ENCODE data around the gene PLEKHM1.
"Not testable (repeated sequence)": the region's sequence is repeated elsewhere in the genome, so short reads cannot be mapped to it uniquely, and the experiment has no call there.

PLEKHM1 gene

GRCh38 chr17:45490615-45491433 lies at the start of gene PLEKHM1:
PLEKHM1 (minus strand) TSS chr17:45490721; CDS start chr17:45482484, 8,237 bp downstream.
- peak; percentile 59 for DNase-seq (ENCODE audit: low spot score)

GRCh38 chr17:45538168-45538567 lies 47.6 kb upstream of the PLEKHM1 start:
- not testable (repeated sequence) for DNase-seq (ENCODE audit: low spot score)

- DNase-seq (ENCODE audit: low spot score) = not testable (repeated sequence)
Measured at GRCh38 chr17:45506072-45506471, 15.6 kb upstream of the PLEKHM1 start.

DNA sequence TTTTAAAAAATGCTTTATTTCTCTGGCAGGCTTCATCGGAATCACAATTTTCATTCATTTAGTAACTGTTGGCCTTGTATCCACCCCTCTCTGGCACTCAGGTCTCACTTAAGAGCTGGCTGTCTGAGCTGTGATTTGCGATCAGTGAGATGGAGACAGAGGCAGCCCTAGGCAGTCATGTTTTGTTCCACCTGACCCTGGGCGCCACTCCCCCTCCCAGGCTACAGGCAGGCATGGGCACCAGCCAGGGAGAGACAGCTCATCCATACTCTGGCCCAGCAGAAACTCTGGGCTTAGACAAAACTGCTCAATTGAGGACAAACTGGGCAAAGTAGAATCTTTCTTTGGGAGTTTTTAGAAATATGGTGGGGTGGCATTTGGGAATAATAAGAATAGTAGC lies 14.7 kb upstream of the PLEKHM1 start:
- not testable (repeated sequence) for DNase-seq (ENCODE audit: low spot score)

GRCh38 chr17:45501092-45501707 lies 10.7 kb upstream of the PLEKHM1 start:
- DNase-seq (ENCODE audit: low spot score) = not testable (repeated sequence)

- DNase-seq (ENCODE audit: low spot score) = not testable (repeated sequence)
Measured at GRCh38 chr17:45500478-45500877, 10.0 kb upstream of the PLEKHM1 start.

GRCh38 chr17:45499208-45499607 lies 8.7 kb upstream of the PLEKHM1 start:
- not testable (repeated sequence) for DNase-seq (ENCODE audit: low spot score)

DNA sequence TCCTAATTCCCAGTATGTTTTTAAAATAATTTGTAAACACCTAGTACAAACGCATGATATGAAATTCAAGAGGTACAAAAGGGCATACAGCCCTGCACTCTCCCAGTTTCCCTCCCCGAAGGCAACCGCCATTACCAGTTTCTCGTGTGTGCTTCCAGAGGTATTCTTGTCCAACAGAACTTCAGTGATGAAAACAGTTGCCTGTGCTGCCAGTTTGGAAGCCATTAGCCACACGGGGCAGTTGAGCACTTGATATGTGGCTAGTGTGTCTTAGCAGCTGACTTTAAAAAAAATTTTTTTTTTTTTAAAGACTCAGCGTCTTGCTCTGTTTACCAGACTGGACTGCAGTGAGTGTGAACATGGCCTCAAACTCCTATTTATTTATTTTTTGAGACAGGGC lies 7.9 kb upstream of the PLEKHM1 start:
- not testable (repeated sequence) for DNase-seq (ENCODE audit: low spot score)

DNA sequence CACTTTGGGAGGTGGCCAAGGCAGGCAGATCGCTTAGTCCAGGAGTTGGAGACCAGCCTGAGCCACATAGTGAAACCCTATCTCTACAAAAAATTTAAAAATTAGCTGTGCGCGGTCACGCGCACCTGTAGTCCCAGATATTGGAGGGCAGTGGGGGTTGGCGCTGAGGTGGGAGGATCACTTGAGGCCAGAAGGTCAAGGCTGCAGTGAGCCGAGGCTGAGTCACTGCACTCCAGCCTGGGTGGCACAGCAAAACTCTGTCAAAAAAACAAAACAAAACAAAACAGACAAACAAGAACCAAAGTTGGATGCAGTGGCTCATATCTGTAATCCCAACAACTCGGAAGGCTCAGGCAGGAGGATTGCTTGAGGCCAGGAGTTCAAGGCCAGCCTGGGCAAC lies 6.9 kb upstream of the PLEKHM1 start:
- DNase-seq (ENCODE audit: low spot score) = not testable (repeated sequence)

DNA sequence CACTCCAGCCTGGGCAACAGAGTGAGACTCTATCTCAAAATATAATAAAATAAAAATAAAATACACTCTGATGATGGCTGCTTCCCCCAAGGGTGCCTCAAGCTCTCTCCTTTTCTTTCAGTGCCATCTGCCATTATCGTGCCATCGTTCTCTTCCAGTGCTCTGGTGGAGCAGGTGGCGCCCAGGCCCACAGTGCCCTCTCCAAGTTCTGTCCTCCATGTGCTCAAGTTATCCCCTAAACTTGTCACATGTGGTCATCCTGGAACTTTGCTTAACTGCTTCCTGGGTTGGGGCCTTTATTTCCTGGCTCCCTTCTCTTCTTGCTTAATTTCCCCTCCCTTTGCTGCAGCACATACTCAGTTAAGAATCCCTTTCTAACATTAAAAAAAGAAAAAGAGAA lies 6.0 kb upstream of the PLEKHM1 start:
- DNase-seq (ENCODE audit: low spot score) = not testable (repeated sequence)

DNA sequence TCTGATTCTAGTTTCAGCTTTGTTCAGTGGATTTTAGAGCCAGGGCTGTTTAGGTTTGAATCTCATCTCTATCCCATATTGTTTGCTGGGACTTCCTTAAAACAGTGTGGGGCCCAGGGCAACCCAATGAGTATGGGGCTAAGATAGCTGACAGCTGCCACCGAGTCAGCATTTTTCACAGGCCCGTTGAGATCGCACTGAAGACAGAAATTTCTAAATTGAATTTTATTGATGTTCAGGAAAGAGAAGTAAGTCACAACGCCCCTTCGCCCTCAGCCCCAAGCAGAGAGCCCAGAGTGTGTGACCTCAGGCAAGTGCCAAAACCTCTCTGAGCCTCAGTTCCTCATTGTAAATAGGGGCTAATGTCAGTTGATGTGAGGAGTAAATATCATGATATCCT lies 4.0 kb upstream of the PLEKHM1 start:
- DNase-seq (ENCODE audit: low spot score) = not testable (repeated sequence)

DNA sequence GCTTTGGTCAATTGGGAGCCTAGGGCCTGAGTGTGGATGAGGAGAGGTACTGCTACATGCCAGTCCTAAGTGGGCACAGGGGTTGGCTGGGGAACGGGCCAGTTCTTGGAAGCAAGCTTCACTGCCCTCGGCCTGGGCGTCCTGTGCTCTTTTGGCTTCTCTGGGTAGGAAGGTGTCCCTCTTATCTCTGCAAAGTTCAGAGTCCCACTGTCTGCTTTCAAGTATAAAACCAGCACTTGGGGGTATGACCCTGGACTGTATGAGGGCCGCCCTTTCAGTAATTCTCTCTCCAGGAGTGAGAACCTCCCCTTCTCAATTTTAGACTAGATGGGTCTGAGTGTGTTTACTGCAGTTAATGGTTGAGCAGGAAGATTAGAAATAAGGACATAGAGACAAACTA lies 1.6 kb upstream of the PLEKHM1 start:
- not testable (repeated sequence) for DNase-seq (ENCODE audit: low spot score)

DNA sequence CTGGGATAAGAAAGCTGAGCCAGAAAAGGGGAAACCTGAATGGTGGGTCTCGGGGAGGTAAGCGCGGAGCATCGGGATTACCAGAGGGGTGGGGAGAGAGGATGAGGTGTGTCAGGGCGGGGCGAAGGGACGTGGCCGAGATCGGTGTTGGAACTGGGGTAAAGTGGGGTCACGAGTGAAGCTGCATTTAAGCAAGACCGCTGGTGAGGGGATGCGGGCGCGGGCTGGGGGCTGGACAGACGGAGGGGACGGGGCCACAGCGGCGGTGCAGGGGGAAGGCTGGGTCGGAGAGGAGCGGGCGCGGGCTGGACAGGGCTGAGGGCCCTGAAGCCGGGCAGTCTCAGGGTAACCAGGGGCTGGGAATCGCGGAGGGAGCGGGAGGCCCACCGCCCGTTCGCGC lies 323 bp downstream of the PLEKHM1 start:
- DNase-seq (ENCODE audit: low spot score) = not testable (repeated sequence)

DNA sequence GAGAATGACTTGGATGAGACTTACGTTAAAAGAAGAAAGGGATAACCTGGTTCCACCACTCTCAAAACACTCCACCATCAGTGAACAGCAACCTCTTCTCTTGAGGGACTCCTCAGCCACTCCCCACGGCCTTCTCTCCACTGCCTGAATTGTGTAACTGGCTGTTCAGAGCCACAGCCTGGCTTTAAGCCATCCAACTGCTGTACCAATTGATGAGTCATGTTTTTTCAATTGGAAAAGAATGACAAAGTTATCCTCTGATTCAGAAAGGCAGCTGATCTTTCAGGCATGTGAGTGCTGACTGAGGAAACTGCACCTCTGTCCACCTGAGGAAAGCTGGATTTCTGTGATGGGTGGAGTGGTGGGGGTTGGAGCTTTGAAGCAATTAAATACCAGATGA lies 2.8 kb downstream of the PLEKHM1 start:
- DNase-seq (ENCODE audit: low spot score) = peak; percentile 71

GRCh38 chr17:45483591-45484216 lies 6.8 kb downstream of the PLEKHM1 start:
- DNase-seq (ENCODE audit: low spot score) = not testable (repeated sequence)

- DNase-seq (ENCODE audit: low spot score) = not testable (repeated sequence)
Measured at GRCh38 chr17:45483177-45483576, 7.3 kb downstream of the PLEKHM1 start.

DNA sequence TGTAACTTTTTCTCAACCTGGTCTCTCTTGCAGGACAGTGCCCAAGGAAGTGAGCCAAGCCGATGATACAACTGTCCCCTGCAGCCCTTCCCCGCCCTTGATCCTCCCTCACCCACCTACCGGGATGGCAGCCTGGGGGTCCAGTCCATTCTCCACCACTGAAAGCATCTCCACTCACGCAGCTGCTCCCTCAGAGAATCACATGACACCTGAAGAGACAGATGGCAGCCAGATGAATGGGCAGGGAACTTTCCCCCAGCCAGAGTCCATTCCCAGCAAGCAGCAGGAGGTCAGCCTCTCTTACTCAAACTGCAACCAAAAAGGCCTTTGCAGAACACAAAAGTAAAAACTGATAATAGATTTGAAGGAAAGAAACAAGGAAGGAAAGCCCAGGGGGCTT lies 8.2 kb downstream of the PLEKHM1 start:
- not testable (repeated sequence) for DNase-seq (ENCODE audit: low spot score)

- DNase-seq (ENCODE audit: low spot score) = not testable (repeated sequence)
Measured at GRCh38 chr17:45475436-45475835, 15.1 kb downstream of the PLEKHM1 start.

GRCh38 chr17:45472249-45472648 lies 18.3 kb downstream of the PLEKHM1 start:
- not testable (repeated sequence) for DNase-seq (ENCODE audit: low spot score)

GRCh38 chr17:45469204-45469563 lies 21.3 kb downstream of the PLEKHM1 start:
- not testable (repeated sequence) for DNase-seq (ENCODE audit: low spot score)

- DNase-seq (ENCODE audit: low spot score) = not testable (repeated sequence)
Measured at GRCh38 chr17:45468293-45469203, 22.0 kb downstream of the PLEKHM1 start.
